Pancreas (tissue), 10 donors: ENCODE data around the gene PTPRCAP. TPM values are rescaled to one million over a fixed set of nuclear protein-coding genes. Genes with fewer than 3 reads are reported as not detected.

Source experiments
- ATAC-seq, 4 donors: fragments of 200-7000 bp; cut with Tn5 transposase; one replicate each; pipeline versions ENCODE4 v1.8.0 to v1.9.1; 2020; ENCODE audit warnings: mild to moderate bottlenecking in 4 of 4, moderate library complexity in 4 of 4
- DNase-seq, 6 donors: peaks; one replicate each; pipeline ENCODE4 v3.0.0-alpha.2; 2020
- FAIRE-seq: peaks from 2 replicates; lab custom pipeline; 2012; peaks lifted over from hg19 to GRCh38; lab: Jason Lieb, UNC
- H3K27ac ChIP-seq, 4 donors: fragments of 200-600 bp; sonication (generic); 1 replicate in 3 of 4; 2 replicates in 1 of 4; pipeline versions ENCODE4 v1.5.0 to v1.8.0; 2020
- H3K27me3 ChIP-seq, 4 donors: fragments of 200-600 bp; one replicate each; pipeline ENCODE4 v1.8.0; 2021
- H3K36me3 ChIP-seq, 3 donors: fragments of 200-600 bp; sonication (generic) in 1 of 3; one replicate each; pipeline versions ENCODE4 v1.5.0 to v1.8.0; 2020 to 2021
- H3K4me1 ChIP-seq, 3 donors: fragments of 200-600 bp; one replicate each; pipeline ENCODE4 v1.8.0; 2021
- H3K4me3 ChIP-seq, 4 donors: fragments of 200-600 bp; sonication (generic) in 2 of 4; one replicate each; pipeline versions ENCODE4 v1.5.0 to v1.8.0; 2020 to 2021
- H3K9me3 ChIP-seq, 4 donors: fragments of 200-600 bp; one replicate each; pipeline ENCODE4 v1.8.0; 2021
- CTCF ChIP-seq, 4 donors: fragments of 200-600 bp; sonication (generic) in 3 of 4; IDR thresholded peaks; one replicate each; pipeline versions ENCODE4 v1.5.0 to v1.8.0; 2021; ENCODE audit warnings: antibody characterized with exemption in 4 of 4
- WGBS, 2 donors: extraction: QIAGEN DNeasy Blood & Tissue Kit; methylation state at CpG; one replicate each; pipeline ENCODE4 v1.1.7; 2013; 5-methylcytosine and 5-hydroxymethylcytosine counted together
- intact Hi-C, 3 donors: fragments of 100-400 bp; cut with DNase I; formaldehyde crosslinking; loops; one replicate each; pipeline versions ENCODE4 v1.11.1 to v1.14.2; 2022
- polyA plus RNA-seq, 2 donors: library from polyadenylated mRNA; stranded (reverse); fragments of 200-250 nt; gene quantifications; one replicate each; pipeline ENCODE4 v1.2.3, GENCODE V29; 2013
- total RNA-seq, 6 donors: library from RNA; stranded (reverse); fragmentation: NEBNext Ultra II Directional in 4 of 6; extraction: Animal tissue kit (Norgen Biotek cat#: 25700) in 4 of 6; gene quantifications; one replicate each; pipeline versions ENCODE4 v1.2.1 to v1.2.4, GENCODE V29; 2021 to 2023
- donor health status: healthy with polysubstance abuse.
- donor health status: DM: no; HTN: no; CAD: no; lungs with moderate emphysema.
- donor health status: DM: no; HTN: no; CAD: no.
- donor health status: control.
- donor health status: control.
- donor health status: Bipolar disorder and iron deficiency.
- donor health status: DM: yes; HTN: yes; CAD: no.
- donor health status: DM: no; HTN: no; CAD: no.
- donor health status: DM: no; HTN: no; CAD: no.
- donor health status: DM: yes; HTN: yes; CAD: no.

Gene PTPRCAP
- total and polyA plus RNA-seq, 8 donors: 0.63 to 13.1 (median 2.2) TPM

- Histone ChIP-seq H3K36me3 (no peaks in the 10 kb centered on the region), H3K27ac (no peak overlapping the region), H3K27me3 (no peaks in the 10 kb centered on the region), H3K4me1 (peaks cover 0 to 14% (median 13%) of the 10 kb centered on the region in 3 donors), H3K9me3 (no peaks in the 10 kb centered on the region), H3K4me3 (no peak overlapping the region)
- FAIRE-seq: no peak
- ATAC-seq: peak; percentile 6 to 22 (median 8)
- WGBS, 2 donors: 42 to 50% methylated on average over 26 of the region's 26 CpGs
- intact Hi-C loops: loop anchor here in 1 of 3 donors (10.0 kb wide), 1 partner anchor 86 kb away; the partner anchor contains the start of genes CDK2AP2 and PITPNM1
- DNase-seq: peak in 5 of 6 donors; percentile 47 to 90 (median 73)
- TF ChIP-seq CTCF (IDR thresholded peaks at IDR 0.05): no peak
Observed at GRCh38 chr11:67418476-67419281, 18.8 kb downstream of the PTPRCAP start.

DNA sequence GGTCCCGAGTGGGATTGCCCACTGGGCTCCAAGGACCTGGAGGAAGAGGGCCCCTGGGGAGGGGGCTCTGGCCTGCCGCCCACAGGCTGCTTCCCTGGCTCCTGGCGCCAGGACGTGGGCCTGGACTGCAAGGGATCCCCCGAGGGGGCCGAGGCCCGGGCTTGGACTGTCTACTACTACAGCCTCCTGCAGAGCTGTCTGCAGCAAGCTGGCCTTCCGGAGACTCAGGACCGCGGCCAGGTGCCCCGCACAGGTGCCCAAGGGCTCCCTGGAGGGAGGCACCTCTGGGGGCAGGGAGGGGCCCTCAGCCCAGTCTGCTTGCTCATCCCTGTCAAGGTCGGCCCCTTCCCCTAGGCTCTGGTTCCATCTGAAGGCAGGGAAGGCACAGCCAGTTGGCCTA lies 20.1 kb downstream of the PTPRCAP start:
- H3K27ac ChIP-seq: no peak overlapping the region
- H3K4me1 ChIP-seq: peaks cover 0 to 14% (median 13%) of the 10 kb centered on the region in 3 donors
- TF ChIP-seq CTCF (IDR thresholded peaks at IDR 0.05): no peak
- DNase-seq (peak in 2 of 6 donors; percentile 63 to 85), FAIRE-seq (no peak), ATAC-seq (no peak)
- no peak overlapping the region for H3K4me3 ChIP-seq
- intact Hi-C loops: loop anchor here in 1 of 3 donors (10.0 kb wide), 1 partner anchor 87 kb away; the partner anchor contains the start of genes CDK2AP2 and PITPNM1
- no peaks in the 10 kb centered on the region for H3K9me3 ChIP-seq
- H3K36me3 ChIP-seq: no peaks in the 10 kb centered on the region
- H3K27me3 ChIP-seq: no peaks in the 10 kb centered on the region
- WGBS, 2 donors: 85 to 88% methylated on average over 11 to 12 of the region's 12 CpGs

DNA sequence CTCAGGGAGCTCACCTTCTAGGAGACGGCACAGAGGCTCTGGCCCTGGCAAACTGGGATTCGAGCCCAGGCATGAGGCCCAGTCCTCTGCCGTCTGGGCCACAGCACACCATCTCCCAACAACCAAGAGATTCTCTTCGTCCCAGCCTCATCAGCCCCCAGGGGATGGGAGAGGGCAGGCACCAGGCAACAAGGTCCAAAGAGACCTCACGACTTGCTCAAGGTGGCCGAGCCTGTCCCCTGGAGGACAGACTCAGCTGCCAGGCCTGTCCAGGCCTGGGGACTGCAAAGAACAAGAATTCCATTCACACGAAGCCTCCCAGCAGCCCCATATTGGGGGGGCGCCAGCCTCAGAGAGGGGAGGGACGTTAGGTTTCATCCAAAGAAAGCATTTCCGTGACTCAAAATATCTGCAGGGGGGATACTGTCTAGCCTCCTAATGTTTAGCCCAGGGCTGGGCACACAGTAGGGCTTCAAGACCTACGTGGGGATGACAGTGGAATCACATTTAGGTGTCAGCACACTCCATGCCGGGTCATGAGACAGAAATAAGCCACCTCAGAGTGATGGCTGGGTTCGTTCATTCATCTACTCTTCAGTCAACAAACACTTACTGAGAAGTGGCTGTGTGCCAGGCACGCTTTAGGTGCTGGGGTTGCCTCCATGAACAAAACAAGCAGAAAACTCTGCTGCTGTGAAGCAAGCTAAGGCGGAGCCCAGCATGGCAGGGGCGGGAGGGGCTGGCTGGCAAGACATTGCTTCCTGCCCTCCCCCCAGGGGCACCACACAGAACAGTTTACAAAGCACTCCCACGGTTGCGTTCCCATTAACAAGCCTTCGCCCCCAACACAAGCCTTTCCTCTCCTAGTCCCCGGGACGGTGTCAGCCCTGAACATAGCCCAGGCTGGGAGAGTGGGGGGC lies 20.8 kb downstream of the PTPRCAP start:
- H3K4me1 ChIP-seq: peaks cover 0 to 14% (median 13%) of the 10 kb centered on the region in 3 donors
- 61 to 64% methylated on average over 19 to 21 of the region's 21 CpGs for WGBS, 2 donors
- no peak overlapping the region for H3K4me3 ChIP-seq
- FAIRE-seq (no peak), DNase-seq (peak in 2 of 6 donors; percentile 68 to 74), ATAC-seq (no peak)
- H3K9me3 ChIP-seq: no peaks in the 10 kb centered on the region
- H3K36me3 ChIP-seq: no peaks in the 10 kb centered on the region
- H3K27me3 ChIP-seq: no peaks in the 10 kb centered on the region
- intact Hi-C loops: loop anchor here in 1 of 3 donors (10.0 kb wide), 1 partner anchor 88 kb away; the partner anchor contains the start of genes CDK2AP2 and PITPNM1
- TF ChIP-seq CTCF (IDR thresholded peaks at IDR 0.05): no peak
- no peak overlapping the region for H3K27ac ChIP-seq

GRCh38 chr11:67415501-67416304 lies 21.8 kb downstream of the PTPRCAP start, which contains the start of gene CARNS1:
Gene CARNS1 (plus strand): TSS chr11:67415678. CDS start chr11:67416200, 522 bp downstream.
- Histone ChIP-seq H3K4me1 (peaks cover 0 to 14% (median 13%) of the 10 kb centered on the region in 3 donors), H3K9me3 (no peaks in the 10 kb centered on the region), H3K27me3 (no peaks in the 10 kb centered on the region), H3K27ac (no peak within 1 kb of the TSS), H3K4me3 (peak within 1 kb of the TSS; percentile 12 to 44 (median 28)), H3K36me3 (no peaks in the 10 kb centered on the region)
- intact Hi-C loops: loop anchor here in 1 of 3 donors (10.0 kb wide), 1 partner anchor 89 kb away; the partner anchor contains the start of genes CDK2AP2 and PITPNM1
- DNase-seq: peak in 4 of 6 donors; percentile 46 to 86 (median 63)
- no peak for FAIRE-seq
- 2 to 5% methylated on average over 22 to 67 of the region's 67 CpGs for WGBS, 2 donors
- TF ChIP-seq CTCF (IDR thresholded peaks at IDR 0.05): no peak
- ATAC-seq: peak in 2 of 4 donors; percentile 18 to 34
